ENCODE measurements around the gene LIMA1.

DNA sequence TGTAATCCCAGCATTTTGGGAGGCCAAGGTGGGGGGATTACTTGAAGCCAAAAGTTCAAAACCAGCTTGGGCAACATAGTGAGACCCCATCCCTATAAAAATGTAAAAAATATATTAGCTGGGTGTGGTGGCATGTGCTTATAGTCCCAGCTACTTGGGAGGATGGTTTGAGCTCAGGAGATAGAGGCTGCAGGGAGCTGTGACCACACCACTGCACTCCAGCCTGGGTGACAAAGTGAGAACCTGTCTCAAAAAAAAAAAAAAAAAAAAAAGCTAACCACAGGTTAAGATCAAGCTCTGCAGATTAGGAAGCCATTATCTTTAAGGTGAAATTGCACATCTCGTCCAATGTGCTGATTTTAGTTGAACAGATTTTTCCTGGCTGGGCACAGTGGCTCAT, 92.5 kb downstream of the LIMA1 start:
- TF ChIP-seq CTCF (conservative IDR thresholded peaks at IDR 0.05), result no peak
- no peak for TF ChIP-seq ZFX (IDR thresholded peaks at IDR 0.05)
